NCI-H146 treated with DMSO at 0.1 percent for 48 hours (cell line): Measurements from ENCODE around the gene CLIC3.
"Not testable (repeated sequence)": the region's sequence is repeated elsewhere in the genome, so short reads cannot be mapped to it uniquely, and the experiment has no call there.

Experiments used
- DNase-seq: peaks from one replicate; lab custom pipeline; 2025; ENCODE audit not compliant: unreplicated experiment; lab: John Stamatoyannopoulos, UW

Gene CLIC3, protein sequence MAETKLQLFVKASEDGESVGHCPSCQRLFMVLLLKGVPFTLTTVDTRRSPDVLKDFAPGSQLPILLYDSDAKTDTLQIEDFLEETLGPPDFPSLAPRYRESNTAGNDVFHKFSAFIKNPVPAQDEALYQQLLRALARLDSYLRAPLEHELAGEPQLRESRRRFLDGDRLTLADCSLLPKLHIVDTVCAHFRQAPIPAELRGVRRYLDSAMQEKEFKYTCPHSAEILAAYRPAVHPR

DNA sequence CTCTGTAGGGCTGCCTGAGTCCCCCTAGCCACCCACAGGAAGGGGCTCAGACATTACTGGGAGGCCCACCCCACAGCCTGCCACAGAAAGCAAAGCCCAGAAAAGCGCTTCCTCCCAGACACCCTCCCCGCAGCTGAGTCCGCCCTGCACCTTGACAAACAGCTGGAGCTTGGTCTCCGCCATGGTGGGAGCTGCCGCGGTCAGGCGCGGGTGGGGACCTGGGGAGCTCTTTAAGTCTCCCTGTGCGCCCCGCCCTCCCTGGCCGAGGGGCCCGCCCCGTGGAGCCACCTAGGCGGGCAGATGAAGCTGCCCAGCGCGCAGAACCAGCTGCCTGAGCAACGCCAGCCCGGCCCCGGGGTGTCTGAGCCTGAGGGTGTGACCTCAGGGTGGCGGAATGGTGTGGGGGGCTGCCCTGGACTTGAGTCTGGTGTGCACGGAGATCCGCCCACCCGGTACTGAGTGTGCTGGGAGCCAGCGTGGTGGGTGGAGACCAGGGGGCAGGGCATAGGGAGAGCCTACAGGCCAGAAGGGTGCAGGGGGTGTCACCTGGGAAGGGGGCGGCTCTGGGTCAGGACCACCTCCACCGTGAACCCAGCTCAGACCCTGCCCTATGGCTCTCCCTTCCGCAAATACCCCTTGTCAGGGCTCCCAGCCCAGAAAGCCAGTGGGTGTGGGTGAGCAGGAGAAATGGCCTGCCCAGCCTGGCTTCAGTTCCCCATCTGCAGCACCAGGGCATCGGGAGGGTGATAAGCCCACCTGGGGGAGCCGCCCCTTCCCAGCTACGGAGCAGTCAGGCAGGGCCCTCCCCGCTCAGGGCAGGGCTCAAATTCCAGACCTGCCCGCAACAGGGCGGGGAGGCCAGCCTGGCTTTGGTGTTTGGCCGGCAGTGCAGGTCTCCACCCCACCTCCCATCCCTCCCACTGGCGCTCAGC lies at the start of gene CLIC3:
TSS of gene CLIC3 (minus strand) at position 208 of the 932 bp plus-strand sequence. CDS start at position 183, 25 bp downstream.
- no peak for DNase-seq

- DNase-seq = no peak
These were observed 49.1 kb upstream of the CLIC3 start for GRCh38 chr9:137045294-137046087.

GRCh38 chr9:137044502-137045177 lies 48.3 kb upstream of the CLIC3 start:
- no peak for DNase-seq

- DNase-seq = no peak
These were observed 47.7 kb upstream of the CLIC3 start for GRCh38 chr9:137044037-137044436.

- DNase-seq = no peak
These were observed 46.7 kb upstream of the CLIC3 start for GRCh38 chr9:137042751-137043727.

DNA sequence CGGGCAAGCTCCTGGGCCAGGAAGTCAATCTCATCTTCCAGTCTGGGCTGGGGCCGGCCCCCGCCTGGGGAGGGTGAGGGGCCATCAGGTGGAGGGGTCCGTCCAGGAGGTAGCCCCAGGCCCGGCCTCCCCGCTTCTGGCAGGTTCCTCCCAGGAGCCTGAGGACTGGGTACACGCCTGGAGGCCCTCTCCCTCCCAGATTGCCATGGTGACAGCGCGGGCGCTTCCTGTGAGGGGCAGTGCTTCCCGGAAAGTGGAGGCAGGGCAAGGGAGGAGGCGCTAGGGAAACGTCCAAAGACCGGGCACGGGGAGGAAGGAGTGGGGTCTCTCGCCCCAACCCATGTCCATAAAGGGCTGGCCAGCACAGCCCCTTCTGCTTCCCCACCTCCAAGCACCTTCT lies 44.8 kb upstream of the CLIC3 start:
- no peak for DNase-seq

DNA sequence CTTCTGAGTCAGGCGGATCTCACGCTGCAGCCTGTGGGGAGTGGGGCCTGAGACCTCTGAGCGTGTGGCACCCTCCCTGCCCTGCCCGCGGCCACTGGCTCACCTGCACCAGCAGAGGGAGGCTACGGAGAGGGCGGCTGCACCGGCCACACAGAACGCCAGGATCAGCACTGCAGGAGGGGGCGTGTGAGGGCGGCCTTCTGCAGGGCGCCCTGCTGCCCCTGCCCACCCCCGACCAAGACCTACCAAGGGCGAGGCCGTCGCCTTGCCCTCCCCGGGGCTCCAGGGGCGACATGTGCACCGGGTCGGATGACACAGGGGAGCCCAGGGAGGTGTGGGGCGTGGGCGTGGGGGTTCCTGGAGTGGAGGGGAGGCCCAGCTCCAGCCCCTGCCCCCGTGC lies 44.2 kb upstream of the CLIC3 start:
- DNase-seq = no peak

- no peak for DNase-seq
These were observed 43.4 kb upstream of the CLIC3 start for GRCh38 chr9:137039611-137040366.

GRCh38 chr9:137038916-137039315 lies 42.5 kb upstream of the CLIC3 start:
- DNase-seq = no peak

GRCh38 chr9:137037483-137037882 lies 41.1 kb upstream of the CLIC3 start:
- DNase-seq = no peak

DNA sequence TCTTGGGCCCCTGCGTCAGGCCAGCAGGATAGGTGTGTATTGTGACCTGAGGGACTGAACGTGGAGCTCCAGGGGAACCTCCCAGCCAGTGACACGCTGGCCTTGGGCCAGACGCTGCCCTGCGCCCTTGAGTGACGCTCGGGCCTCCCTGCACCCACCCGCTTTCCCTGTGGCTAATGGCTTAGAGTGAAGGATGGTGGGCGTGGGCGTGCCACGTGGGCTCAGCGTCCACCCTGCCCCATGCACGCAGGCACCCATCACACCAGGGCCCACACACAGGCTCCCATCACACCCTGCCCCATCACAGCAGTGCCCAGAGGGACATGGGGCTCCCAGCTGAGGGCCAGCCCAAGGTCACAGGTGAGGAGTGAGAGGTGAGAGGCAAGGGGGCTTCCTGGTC lies 40.7 kb upstream of the CLIC3 start:
- no peak for DNase-seq

DNA sequence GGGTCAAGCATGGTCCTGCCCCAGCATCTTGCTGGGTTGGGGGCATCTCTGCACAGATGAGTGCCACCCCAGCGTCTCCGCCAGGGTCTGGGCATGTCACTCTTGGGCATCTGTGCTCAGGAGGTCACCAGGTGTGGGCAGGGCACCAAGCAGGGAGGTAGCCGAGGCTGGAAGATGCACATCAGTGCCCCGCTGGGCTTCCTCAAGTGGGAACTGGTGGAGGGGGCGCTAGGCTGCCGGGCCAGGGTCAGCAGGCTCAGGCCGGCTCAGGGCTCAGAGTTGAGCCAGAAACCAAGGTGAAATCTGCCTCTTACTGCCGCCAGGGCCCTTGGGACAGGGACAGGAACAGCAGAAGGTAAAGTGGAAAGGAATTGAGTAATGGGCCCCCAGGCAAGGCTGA lies 39.6 kb upstream of the CLIC3 start:
- no peak for DNase-seq

DNA sequence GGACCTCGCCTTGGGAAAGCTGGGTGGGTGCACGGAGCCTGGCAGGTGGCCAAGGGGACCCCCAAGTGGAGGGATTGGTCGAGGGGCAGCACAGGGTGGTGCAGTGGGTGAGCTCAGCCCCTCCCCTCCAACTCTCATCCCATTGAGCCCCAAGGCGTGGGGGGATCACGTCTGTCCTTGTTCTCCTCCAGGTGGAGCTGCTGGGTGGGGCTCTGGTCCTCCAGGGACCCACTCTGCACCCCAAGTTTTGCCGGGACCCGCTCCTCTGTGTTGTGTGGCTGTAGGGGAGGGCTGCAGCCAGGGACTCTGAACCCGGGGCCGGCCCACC lies 39.1 kb upstream of the CLIC3 start:
- no peak for DNase-seq

DNA sequence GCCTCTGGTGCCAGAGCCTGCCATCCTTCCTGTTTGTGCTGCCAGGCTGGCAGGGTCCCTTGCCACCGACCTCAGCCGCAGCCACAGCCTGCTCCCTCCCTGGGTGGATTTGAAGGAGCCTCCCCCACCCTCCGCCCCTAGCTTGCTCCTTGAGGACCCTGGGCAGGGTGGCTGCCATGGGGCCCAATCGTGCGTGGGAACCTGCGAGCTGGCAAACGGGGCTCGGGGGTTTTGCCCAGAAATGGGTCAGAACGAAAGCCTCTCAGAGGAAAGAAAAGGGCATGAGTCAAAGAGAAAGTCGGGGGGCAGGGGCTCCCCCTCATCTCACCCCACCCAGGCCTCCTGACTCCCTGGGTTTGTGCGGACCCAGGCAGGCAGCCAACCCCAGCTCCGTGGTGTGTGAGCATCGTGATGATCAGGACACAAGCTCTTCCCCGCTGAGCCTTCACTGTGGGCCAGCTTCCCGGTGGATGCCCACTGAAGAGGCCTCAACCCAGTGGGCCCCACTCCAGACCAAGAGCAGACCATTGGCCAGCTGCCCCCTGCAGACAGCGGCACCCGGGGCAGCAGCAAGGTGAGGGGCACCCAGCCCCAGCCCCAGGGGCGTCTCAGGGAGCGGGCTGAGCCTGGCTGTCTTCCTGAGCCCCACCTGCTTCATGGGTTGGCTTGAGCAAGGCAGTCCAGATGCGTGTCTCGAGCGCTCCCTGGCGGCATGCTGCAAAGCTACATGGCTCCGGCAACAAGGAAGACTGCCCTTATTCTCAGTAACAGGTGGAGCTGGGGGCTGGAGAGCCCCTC lies 38.5 kb upstream of the CLIC3 start:
- peak; percentile 51 for DNase-seq

- DNase-seq = no peak
These were observed 37.8 kb upstream of the CLIC3 start for GRCh38 chr9:137034039-137034708.

- not testable (repeated sequence) for DNase-seq
These were observed 37.1 kb upstream of the CLIC3 start for GRCh38 chr9:137033481-137033880.

GRCh38 chr9:137032858-137033257 lies 36.5 kb upstream of the CLIC3 start:
- no peak for DNase-seq
